ENCODE measurements around the gene TCF12. TPM values are rescaled to one million over a fixed set of nuclear protein-coding genes. Genes with fewer than 3 reads are reported as not detected.

Gene TCF12
- total RNA-seq, 1 experiment from 2014 or later, result 102 TPM

GRCh38 chr15:57124036-57124435 lies 205.6 kb downstream of the TCF12 start:
- in situ Hi-C loops (cut with HindIII; ENCODE audit: low pct_unique_long_range_greater_than_20kb, low sequenced_read_pairs) (no loop called here), intact Hi-C loops (cut with micrococcal nuclease; ENCODE audit: unreplicated experiment) (no loop called here)
- ChIA-PET CTCF (interaction anchor here (0.6 kb wide), 1 partner anchor 157 kb away, joined by 3 read pairs; no protein-coding TSS in a partner anchor), POLR2A (no interaction called here)
- no peak for DNase-seq (ENCODE audit: low read depth, low spot score)
- BruUV-seq (replicated peaks), result no TSS peak
- Histone ChIP-seq H3K4me1 (ENCODE audit: control insufficient read depth, insufficient read depth, low read length) (peaks cover 2% of the 10 kb centered on the region; the same call in 1 of the 2 replicates), H3K9me3 (ENCODE audit: control insufficient read depth, insufficient read depth, low read depth, low read length) (no peaks in the 10 kb centered on the region), H3K4me3 (ENCODE audit: low read depth in 2 of 2, low read length in 2 of 2) (no peak overlapping the region), H3K36me3 (ENCODE audit: control insufficient read depth, insufficient read depth, low read length) (peaks cover 2% of the 10 kb centered on the region; the same call in 1 of the 2 replicates), H3K27me3 (ENCODE audit: control insufficient read depth, insufficient read depth, low read length) (no peaks in the 10 kb centered on the region), H3K27ac (ENCODE audit: low read length) (no peak overlapping the region)
- ATAC-seq, result no peak
- no peak for TF ChIP-seq POLR2AphosphoS5 (IDR thresholded peaks at IDR 0.05; ENCODE audit: low read depth, low read length)
- TF ChIP-seq SIN3A (IDR thresholded peaks at IDR 0.05; ENCODE audit: borderline replicate concordance, insufficient read depth, low read depth, low read length), result no peak
- TF ChIP-seq CTCF (IDR thresholded peaks at IDR 0.05), result no peak
- no peak for TF ChIP-seq REST (IDR thresholded peaks at IDR 0.05; ENCODE audit: insufficient read depth in 1 of 2, low read depth in 2 of 2, low read length in 1 of 2)
- TF ChIP-seq TCF7L2 (IDR thresholded peaks at IDR 0.05; ENCODE audit: low read depth, low read length), result no peak

- no peaks in the 10 kb centered on the region for H3K27me3 ChIP-seq (ENCODE audit: control insufficient read depth, insufficient read depth, low read length)
- in situ Hi-C loops (cut with HindIII; ENCODE audit: low pct_unique_long_range_greater_than_20kb, low sequenced_read_pairs), result no loop called here
- CTCF ChIA-PET, result no interaction called here
Observed at GRCh38 chr15:57129064-57129463, 210.6 kb downstream of the TCF12 start.

More at GRCh38 chr15:57129064-57129463, 210.6 kb downstream of the TCF12 start:
- TF ChIP-seq POLR2AphosphoS5 (IDR thresholded peaks at IDR 0.05; ENCODE audit: low read depth, low read length), result no peak
- no peak for TF ChIP-seq CTCF (IDR thresholded peaks at IDR 0.05)
- no peak for TF ChIP-seq REST (IDR thresholded peaks at IDR 0.05; ENCODE audit: insufficient read depth in 1 of 2, low read depth in 2 of 2, low read length in 1 of 2)
- no peak for TF ChIP-seq TCF7L2 (IDR thresholded peaks at IDR 0.05; ENCODE audit: low read depth, low read length)
- no peak for TF ChIP-seq SIN3A (IDR thresholded peaks at IDR 0.05; ENCODE audit: borderline replicate concordance, insufficient read depth, low read depth, low read length)
- DNase-seq (ENCODE audit: low read depth, low spot score) (no peak), ATAC-seq (no peak)
- Histone ChIP-seq H3K27ac (ENCODE audit: low read length) (no peak overlapping the region), H3K36me3 (ENCODE audit: control insufficient read depth, insufficient read depth, low read length) (no peaks in the 10 kb centered on the region; the same call in 1 of the 2 replicates), H3K9me3 (ENCODE audit: control insufficient read depth, insufficient read depth, low read depth, low read length) (no peaks in the 10 kb centered on the region), H3K4me3 (ENCODE audit: low read depth in 2 of 2, low read length in 2 of 2) (no peak overlapping the region), H3K4me1 (ENCODE audit: control insufficient read depth, insufficient read depth, low read length) (no peaks in the 10 kb centered on the region)
- intact Hi-C loops (cut with micrococcal nuclease; ENCODE audit: unreplicated experiment), result no loop called here
- POLR2A ChIA-PET, result no interaction called here
- BruUV-seq (replicated peaks), result no TSS peak
